Measurements from ENCODE around the gene CCDC126.
"Not testable (repeated sequence)": the region's sequence is repeated elsewhere in the genome, so short reads cannot be mapped to it uniquely, and the experiment has no call there.

The CCDC126 gene

GRCh38 chr7:23628370-23628769, 31.2 kb downstream of the CCDC126 start:
- DNase-seq = no peak
- no peak for ATAC-seq

DNA sequence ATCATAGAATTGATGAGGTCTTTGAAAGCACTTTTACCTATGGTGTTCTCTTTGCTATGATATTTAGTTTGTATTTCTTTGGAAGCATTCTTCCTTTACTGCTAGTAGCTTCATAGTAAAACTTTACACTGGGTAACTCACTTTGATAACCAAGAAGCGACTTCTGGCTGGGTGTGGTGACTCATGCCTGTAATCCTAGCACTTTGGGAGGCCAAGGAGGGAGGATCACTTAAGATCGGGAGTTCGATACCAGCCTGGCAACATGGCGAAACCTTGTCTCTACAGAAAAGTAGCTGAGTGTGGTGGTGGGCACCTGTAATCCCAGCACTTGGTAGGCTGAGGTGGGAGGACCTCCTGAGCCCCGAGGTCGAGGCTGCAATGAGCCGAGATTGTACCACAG, 36.2 kb downstream of the CCDC126 start:
- no peak for DNase-seq
- no peak for ATAC-seq

DNA sequence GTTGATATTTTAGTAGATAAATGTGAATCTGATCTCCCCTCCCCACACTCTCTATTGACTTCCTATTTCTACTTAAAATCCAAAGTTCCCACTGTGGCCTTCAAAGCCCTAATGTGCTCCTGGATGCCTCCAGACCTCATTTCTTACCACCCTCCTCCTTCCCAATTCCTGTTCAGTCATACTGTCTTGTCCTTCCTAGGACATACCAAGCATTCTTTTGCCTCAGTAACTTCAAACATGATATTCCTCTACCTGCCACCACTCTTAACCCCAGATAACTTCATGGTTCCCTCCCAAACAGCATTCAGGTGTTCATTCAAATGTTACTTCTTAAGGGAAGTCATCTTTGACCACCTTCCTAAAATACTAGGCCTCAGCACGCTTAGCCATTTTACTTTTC, 48.6 kb downstream of the CCDC126 start:
- ATAC-seq (no peak), DNase-seq (no peak)

- no peak for ATAC-seq
- no peak for DNase-seq
Measured at GRCh38 chr7:23653942-23654341, 56.8 kb downstream of the CCDC126 start.

GRCh38 chr7:23654508-23654907, 57.3 kb downstream of the CCDC126 start:
- no peak for DNase-seq
- no peak for ATAC-seq

DNA sequence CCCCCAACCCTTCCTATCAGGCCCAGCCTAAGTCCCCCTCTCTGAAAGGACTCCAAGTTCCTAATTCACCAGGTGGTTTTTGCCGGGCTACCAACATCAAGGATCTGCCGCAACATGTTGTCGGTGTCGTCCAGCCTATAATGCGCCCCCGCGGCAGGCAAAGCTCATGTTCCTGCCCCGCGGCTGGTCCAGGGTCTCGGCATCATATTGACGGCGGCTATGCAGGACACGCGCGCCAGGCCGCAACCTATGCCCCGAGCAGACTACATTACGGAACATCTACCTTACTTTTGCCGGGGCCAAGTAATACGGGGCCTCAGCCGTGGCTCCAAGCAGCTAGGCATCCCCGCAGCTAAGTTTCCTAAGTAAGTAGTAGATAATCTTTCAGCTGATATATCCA, 58.3 kb downstream of the CCDC126 start:
- DNase-seq = no peak
- ATAC-seq = no peak

DNA sequence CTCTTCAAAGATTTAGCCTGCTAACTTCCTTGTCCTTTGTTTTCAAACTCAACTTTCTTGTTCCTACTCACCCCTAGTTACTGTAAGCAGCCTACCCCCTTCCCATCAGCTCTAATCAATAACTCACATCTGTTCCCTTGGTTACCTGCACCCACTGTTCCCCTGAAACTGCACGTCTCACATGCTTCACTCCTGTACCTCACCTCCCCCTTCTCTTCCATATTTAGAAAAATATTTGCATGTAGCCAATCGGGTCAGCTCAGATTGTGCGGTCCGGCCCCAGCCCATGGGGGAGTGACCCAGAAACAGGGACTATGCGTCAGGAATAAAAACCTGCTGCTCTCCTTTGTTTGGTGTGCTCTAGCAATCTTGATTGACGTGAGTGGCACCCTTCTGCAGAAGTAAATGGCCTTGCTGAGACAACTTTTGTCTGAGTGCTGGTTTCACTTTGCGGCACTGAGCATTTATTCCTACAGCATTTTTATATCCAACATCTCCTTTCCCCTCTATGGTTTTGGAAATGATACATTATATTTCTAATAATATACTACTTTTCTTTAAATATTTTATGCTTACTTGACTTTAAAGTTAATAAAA, 61.7 kb downstream of the CCDC126 start:
- ATAC-seq (no peak), DNase-seq (no peak)

DNA sequence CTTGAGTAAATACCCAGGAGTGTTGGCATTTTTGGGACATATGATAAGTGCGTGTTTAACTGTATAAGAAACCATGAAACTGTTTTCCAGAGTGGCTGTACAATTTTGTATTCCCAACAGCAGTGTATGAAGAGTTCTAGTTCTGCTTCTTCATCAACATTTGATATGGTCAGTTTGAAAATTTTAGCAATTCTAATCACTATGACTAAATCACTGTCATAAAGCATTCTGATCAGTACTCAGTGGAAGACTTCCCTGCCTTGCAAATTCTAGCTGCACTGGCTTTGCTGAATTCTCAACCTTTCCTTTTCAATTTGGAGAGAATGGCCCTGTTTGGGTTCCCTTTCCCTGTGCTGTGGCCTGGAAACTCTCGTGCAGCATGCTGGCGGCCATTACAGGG, 64.2 kb downstream of the CCDC126 start:
- no peak for ATAC-seq
- DNase-seq = no peak

GRCh38 chr7:23662124-23662983, 65.2 kb downstream of the CCDC126 start:
- ATAC-seq (no peak), DNase-seq (no peak)

GRCh38 chr7:23662984-23663313, 65.8 kb downstream of the CCDC126 start:
- ATAC-seq (no peak), DNase-seq (no peak)

DNA sequence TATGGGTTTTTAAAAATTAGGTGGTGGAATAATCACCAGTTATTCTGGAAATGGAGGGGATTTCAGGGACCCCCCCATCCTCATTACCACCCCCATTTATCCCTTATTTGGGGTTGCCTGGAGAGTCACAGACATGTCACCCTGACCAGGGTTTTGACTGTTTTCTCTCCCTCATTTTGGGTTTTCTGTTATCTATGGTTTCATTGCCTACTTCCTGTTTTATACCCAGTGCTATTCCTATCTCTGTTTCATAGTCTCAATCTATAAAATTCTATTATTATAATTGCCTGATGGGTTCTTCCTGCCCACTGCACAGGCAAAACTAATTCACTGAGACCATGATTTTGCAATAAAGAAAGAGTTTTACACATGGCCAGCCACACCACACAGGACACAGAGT, 66.9 kb downstream of the CCDC126 start:
- no peak for ATAC-seq

DNA sequence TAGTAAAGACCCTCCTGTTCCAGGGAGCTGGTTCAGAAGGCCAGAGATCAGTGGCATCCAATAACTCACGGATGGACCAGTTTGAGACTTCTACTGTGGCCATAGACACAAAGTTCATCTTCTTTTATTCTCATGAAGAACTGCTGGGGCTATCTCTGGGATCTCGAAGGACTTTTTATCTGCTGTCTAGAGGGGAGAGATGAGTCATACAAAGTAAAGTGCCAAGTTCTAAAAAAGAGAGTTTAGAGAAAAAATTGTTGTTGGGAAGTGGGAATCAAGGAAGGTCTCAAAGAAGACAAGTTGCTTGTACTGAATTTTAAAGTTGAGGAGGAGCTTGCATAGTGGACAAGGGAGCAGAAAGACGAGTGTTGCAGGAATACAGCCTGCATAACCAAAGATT, 74.9 kb downstream of the CCDC126 start:
- ATAC-seq (no peak), DNase-seq (no peak)

More for the DNA sequence above, 66.9 kb downstream of the CCDC126 start:
- DNase-seq = no peak

DNA sequence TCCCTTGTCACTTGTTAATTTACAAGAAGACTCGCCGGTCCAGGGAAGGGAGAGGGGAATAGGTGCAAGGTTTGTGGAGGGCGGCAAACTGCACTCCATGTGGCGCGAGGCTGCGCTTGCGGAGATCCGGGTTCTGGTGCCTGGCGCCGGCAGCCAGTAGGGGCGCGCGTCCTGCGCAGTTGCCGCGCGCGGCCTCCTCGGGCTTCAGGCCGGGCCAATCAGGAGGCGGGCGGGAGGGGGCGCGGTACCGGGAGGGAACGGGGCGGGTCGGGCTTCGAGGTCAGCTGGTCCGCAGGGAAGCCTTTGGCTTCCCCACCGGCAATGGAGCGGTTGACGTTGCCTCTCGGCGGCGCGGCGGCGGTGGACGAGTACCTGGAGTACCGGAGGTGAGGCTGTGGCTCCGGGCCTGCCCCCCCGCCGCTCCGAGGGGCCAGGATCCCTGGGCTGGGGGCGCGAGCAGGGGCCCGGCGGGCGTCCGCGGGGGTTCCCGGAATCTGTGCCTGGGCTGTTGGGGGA, 82.8 kb downstream of the CCDC126 start, which contains the start of gene FAM221A:
Gene FAM221A (plus strand): TSS at position 302 of the 516 bp plus-strand sequence. CDS start 20 bp downstream, at position 322.
- peak; percentile 98 for ATAC-seq
- DNase-seq = peak; percentile 88

GRCh38 chr7:23680414-23681405, 83.5 kb downstream of the CCDC126 start:
- ATAC-seq = peak; percentile 41
- DNase-seq = peak; percentile 54

DNA sequence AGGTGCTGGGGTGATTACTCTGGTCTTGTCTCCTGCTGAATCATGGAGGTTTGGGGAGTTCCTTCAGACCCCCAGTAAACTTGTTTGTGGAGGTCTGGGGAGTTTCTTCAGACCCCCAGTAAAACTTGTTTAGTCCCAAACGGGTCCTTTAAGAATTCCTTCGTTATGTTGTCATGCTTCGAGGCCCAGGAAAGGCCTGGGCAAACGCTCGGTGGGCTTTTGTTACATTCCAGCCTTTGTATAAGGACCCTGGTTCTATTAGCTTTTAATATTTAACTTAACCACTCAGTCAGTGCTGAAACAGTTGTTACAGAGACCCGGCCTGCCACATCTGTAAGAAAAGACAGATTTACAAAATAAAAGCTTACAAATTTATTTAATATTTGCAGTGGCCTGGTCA, 86.9 kb downstream of the CCDC126 start:
- DNase-seq, ATAC-seq: not testable (repeated sequence)

GRCh38 chr7:23685731-23686130, 88.5 kb downstream of the CCDC126 start:
- DNase-seq = no peak
- ATAC-seq = no peak

DNA sequence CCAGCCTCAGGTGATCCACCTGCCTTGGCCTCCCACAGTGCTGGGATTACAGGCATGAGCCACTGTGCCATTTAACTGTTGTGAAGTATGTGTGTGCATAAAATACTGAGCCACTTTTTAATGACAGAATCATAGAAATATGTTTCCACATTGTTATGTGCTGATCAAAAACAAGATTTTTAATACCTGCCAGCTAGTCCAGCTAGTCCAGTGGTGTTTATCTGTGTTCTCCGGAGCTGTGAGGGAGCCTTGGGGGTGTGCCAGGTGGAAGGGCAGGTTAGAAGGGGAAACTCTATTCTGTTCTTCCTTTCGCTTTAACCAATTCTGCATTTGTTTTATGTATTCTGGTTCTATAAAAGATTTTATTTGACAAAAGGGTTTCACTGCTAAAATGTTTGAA, 89.8 kb downstream of the CCDC126 start:
- ATAC-seq = no peak
- no peak for DNase-seq

- no peak for ATAC-seq
- DNase-seq = no peak
Measured at GRCh38 chr7:23689165-23689564, 92.0 kb downstream of the CCDC126 start.

GRCh38 chr7:23691320-23691719, 94.1 kb downstream of the CCDC126 start:
- ATAC-seq = no peak
- DNase-seq = no peak

GRCh38 chr7:23693224-23693623, 96.0 kb downstream of the CCDC126 start:
- ATAC-seq = no peak
- DNase-seq = no peak
